ENCODE data around the gene OSBPL8.
"Not testable (repeated sequence)": the region's sequence is repeated elsewhere in the genome, so short reads cannot be mapped to it uniquely, and the experiment has no call there.

The OSBPL8 gene

DNA sequence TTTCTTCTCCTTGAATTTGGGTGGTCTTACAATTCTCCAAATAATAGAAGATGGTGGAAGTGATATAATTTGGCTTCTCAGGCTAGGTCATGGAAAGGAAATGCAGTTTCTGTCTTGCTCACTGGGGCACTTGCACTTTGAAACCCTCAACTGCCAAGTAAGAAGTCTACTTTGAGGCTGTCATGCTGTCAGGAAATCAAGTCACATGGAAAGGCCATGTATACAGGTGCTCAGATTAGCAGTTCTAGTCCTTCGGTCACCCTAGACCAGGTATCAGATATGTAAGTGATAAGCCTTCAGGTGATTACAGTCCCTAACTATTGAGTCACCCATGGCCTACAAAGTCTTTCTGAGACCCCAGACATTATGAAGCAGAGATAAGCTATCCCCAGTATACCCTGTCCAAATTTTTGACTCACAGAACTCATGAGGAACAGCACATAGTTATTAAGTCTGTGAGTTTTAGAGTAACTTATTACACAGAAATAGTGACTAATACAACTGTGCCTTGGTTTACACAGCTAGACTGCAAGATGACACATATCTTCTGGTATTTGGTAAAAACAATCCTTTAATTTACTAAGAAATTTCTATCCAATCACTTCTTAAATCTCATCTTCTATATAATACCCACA, 185.1 kb downstream of the OSBPL8 start:
- Histone ChIP-seq H3K27ac (ENCODE audit: low read depth, low read length) (no peak overlapping the region), H3K9me3 (ENCODE audit: insufficient read depth, low read length) (no peaks in the 10 kb centered on the region), H3K9me2 (replicated peaks; ENCODE audit: insufficient read depth, low read length) (no peaks in the 10 kb centered on the region), H2AFZ (ENCODE audit: low read depth, low read length, severe bottlenecking) (no peak overlapping the region), H3K79me2 (ENCODE audit: insufficient read depth, low read length) (no peaks in the 10 kb centered on the region), H3K4me3 (ENCODE audit: insufficient read depth, low read length, poor library complexity, severe bottlenecking) (no peak overlapping the region), H3F3A (ENCODE audit: insufficient read depth) (no peaks in the 10 kb centered on the region), H4K20me1 (ENCODE audit: low read depth, low read length) (no peaks in the 10 kb centered on the region), H3K27me3 (ENCODE audit: low read length) (no peaks in the 10 kb centered on the region), H3K36me3 (ENCODE audit: low read length) (peaks cover 23% of the 10 kb centered on the region), H3K9ac (ENCODE audit: low read length) (no peak overlapping the region), H3K4me2 (ENCODE audit: low read depth, low read length, poor library complexity, severe bottlenecking) (no peak overlapping the region)
- TF ChIP-seq, protein P1, sequence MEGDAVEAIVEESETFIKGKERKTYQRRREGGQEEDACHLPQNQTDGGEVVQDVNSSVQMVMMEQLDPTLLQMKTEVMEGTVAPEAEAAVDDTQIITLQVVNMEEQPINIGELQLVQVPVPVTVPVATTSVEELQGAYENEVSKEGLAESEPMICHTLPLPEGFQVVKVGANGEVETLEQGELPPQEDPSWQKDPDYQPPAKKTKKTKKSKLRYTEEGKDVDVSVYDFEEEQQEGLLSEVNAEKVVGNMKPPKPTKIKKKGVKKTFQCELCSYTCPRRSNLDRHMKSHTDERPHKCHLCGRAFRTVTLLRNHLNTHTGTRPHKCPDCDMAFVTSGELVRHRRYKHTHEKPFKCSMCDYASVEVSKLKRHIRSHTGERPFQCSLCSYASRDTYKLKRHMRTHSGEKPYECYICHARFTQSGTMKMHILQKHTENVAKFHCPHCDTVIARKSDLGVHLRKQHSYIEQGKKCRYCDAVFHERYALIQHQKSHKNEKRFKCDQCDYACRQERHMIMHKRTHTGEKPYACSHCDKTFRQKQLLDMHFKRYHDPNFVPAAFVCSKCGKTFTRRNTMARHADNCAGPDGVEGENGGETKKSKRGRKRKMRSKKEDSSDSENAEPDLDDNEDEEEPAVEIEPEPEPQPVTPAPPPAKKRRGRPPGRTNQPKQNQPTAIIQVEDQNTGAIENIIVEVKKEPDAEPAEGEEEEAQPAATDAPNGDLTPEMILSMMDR (IDR thresholded peaks at IDR 0.05; ENCODE audit: insufficient read depth, low read length, poor library complexity, severe bottlenecking): no peak
- no peak for TF ChIP-seq EZH2phosphoT487 (conservative IDR thresholded peaks at IDR 0.05; ENCODE audit: low read length)

DNA sequence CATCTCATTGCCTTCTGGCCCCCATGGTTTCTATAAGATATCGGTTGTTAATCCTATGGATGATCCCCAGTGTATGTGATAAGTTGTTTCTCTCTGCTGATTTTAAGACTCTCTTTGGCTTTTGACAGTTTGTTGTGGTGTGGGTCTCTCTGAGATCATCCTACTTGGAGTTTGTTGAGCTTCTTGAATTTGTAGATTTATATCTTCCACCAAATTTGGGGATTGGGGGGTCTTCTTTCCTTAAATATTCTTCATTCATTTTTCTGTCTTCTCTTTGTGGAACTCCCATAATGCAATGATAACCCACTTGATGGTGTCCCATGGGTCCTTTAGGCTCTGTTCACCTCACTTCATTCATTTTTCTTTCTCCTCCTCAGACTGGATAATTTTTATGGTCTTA, 191.3 kb downstream of the OSBPL8 start:
- H3K27me3 ChIP-seq (ENCODE audit: low read length): no peaks in the 10 kb centered on the region
- no peaks in the 10 kb centered on the region for H3K79me2 ChIP-seq (ENCODE audit: insufficient read depth, low read length)
- peaks cover 40% of the 10 kb centered on the region for H3K36me3 ChIP-seq (ENCODE audit: low read length)

DNA sequence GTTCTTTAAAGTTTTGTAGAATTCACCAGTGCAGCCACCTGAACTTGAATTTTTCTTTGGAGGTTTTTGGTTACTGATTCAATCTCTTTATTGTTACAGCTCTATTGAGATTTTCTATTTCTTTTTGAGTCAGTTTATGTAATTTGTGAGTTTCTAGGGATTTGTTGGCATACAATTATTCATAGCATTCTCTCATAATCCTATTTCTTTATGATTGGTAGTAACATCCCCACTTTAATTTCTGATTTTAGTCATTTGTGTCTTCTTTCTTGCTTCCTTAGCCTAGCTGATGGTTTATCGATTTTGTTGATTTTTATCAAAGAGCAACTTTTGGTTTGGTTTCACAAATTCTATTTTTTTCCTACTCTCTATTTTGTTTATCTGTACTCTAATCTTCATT, 193.4 kb downstream of the OSBPL8 start:
- no peak overlapping the region for H3K4me3 ChIP-seq (ENCODE audit: insufficient read depth, low read length, poor library complexity, severe bottlenecking)
- no peak for TF ChIP-seq EZH2phosphoT487 (conservative IDR thresholded peaks at IDR 0.05; ENCODE audit: low read length)
- H3K27ac ChIP-seq (ENCODE audit: low read depth, low read length): no peak overlapping the region
- H3K9ac ChIP-seq (ENCODE audit: low read length): no peak overlapping the region
- no peak overlapping the region for H3K4me2 ChIP-seq (ENCODE audit: low read depth, low read length, poor library complexity, severe bottlenecking)
- no peaks in the 10 kb centered on the region for H3K9me3 ChIP-seq (ENCODE audit: insufficient read depth, low read length)
- H3K79me2 ChIP-seq (ENCODE audit: insufficient read depth, low read length): no peaks in the 10 kb centered on the region
- no peaks in the 10 kb centered on the region for H3K9me2 ChIP-seq (replicated peaks; ENCODE audit: insufficient read depth, low read length)
- H3K27me3 ChIP-seq (ENCODE audit: low read length): no peaks in the 10 kb centered on the region
- peaks cover 37% of the 10 kb centered on the region for H3K36me3 ChIP-seq (ENCODE audit: low read length)
- no peak overlapping the region for H2AFZ ChIP-seq (ENCODE audit: low read depth, low read length, severe bottlenecking)
- no peaks in the 10 kb centered on the region for H4K20me1 ChIP-seq (ENCODE audit: low read depth, low read length)
- H3F3A ChIP-seq (ENCODE audit: insufficient read depth): no peaks in the 10 kb centered on the region

More for the DNA sequence above, 191.3 kb downstream of the OSBPL8 start:
- no peak overlapping the region for H3K4me2 ChIP-seq (ENCODE audit: low read depth, low read length, poor library complexity, severe bottlenecking)
- H3F3A ChIP-seq (ENCODE audit: insufficient read depth): no peaks in the 10 kb centered on the region
- H4K20me1 ChIP-seq (ENCODE audit: low read depth, low read length): no peaks in the 10 kb centered on the region
- H3K27ac ChIP-seq (ENCODE audit: low read depth, low read length): no peak overlapping the region
- H2AFZ ChIP-seq (ENCODE audit: low read depth, low read length, severe bottlenecking): no peak overlapping the region
- no peak overlapping the region for H3K9ac ChIP-seq (ENCODE audit: low read length)
- H3K9me2 ChIP-seq (replicated peaks; ENCODE audit: insufficient read depth, low read length): no peaks in the 10 kb centered on the region
- H3K4me3 ChIP-seq (ENCODE audit: insufficient read depth, low read length, poor library complexity, severe bottlenecking): no peak overlapping the region
- H3K9me3 ChIP-seq (ENCODE audit: insufficient read depth, low read length): no peaks in the 10 kb centered on the region
- TF ChIP-seq EZH2phosphoT487 (conservative IDR thresholded peaks at IDR 0.05; ENCODE audit: low read length): no peak
- TF ChIP-seq, protein P1 (IDR thresholded peaks at IDR 0.05; ENCODE audit: insufficient read depth, low read length, poor library complexity, severe bottlenecking): no peak

DNA sequence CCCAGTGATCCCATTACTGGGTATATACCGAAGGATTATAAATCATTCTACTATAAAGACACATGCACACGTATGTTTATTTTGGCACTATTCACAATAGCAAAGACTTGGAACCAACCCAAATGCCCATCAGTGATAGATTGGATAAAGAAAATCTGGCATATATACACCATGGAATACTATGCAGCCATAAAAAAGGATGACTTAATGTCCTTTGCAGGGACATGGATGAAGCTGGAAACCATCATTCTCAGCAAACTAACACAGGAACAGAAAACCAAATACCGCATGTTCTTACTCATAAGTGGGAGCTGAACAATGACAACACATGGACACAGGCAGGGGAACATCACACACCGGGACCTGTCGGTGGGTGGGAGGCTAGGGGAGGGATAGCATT, 195.4 kb downstream of the OSBPL8 start:
- not testable (repeated sequence) for H3K4me3 ChIP-seq (ENCODE audit: insufficient read depth, low read length, poor library complexity, severe bottlenecking); H3K9me2 ChIP-seq (replicated peaks; ENCODE audit: insufficient read depth, low read length); H3K9me3 ChIP-seq (ENCODE audit: insufficient read depth, low read length); H2AFZ ChIP-seq (ENCODE audit: low read depth, low read length, severe bottlenecking); H3K4me2 ChIP-seq (ENCODE audit: low read depth, low read length, poor library complexity, severe bottlenecking); H3K9ac ChIP-seq (ENCODE audit: low read length); H4K20me1 ChIP-seq (ENCODE audit: low read depth, low read length); H3K27me3 ChIP-seq (ENCODE audit: low read length); H3F3A ChIP-seq (ENCODE audit: insufficient read depth); H3K27ac ChIP-seq (ENCODE audit: low read depth, low read length); H3K79me2 ChIP-seq (ENCODE audit: insufficient read depth, low read length)
- peaks cover 33% of the 10 kb centered on the region for H3K36me3 ChIP-seq (ENCODE audit: low read length)
